AG09309 (cell line): Measurements from ENCODE around the gene MYBPH.

Experiments
- DNase-seq: peaks from one replicate; pipeline ENCODE4 v3.0.0-alpha.2; 2010; ENCODE audit warnings: low read depth
- H3K4me3 ChIP-seq: 2 replicates; pipeline ENCODE4 v1.5.1; 2011; ENCODE audit warnings: mild to moderate bottlenecking, low read depth, low read length, moderate library complexity; ENCODE audit not compliant: control insufficient read depth
- CTCF ChIP-seq: IDR thresholded peaks from 2 replicates; pipeline ENCODE4 v1.5.1; 2011; ENCODE audit warnings: mild to moderate bottlenecking, low read depth, low read length, inconsistent platforms; ENCODE audit not compliant: insufficient read depth, control insufficient read depth; ENCODE audit errors: missing control alignments

Gene MYBPH

GRCh38 chr1:203170625-203171330, 4.8 kb downstream of the MYBPH start:
- H3K4me3 ChIP-seq, result no peak overlapping the region
- no peak for TF ChIP-seq CTCF
- DNase-seq, result no peak

GRCh38 chr1:203169770-203170520, 5.7 kb downstream of the MYBPH start:
- DNase-seq, result no peak
- no peak for TF ChIP-seq CTCF
- no peak overlapping the region for H3K4me3 ChIP-seq

- DNase-seq, result no peak
- no peak for TF ChIP-seq CTCF
- no peak overlapping the region for H3K4me3 ChIP-seq
Observed at GRCh38 chr1:203168991-203169390, 6.6 kb downstream of the MYBPH start.

GRCh38 chr1:203168256-203168786, 7.3 kb downstream of the MYBPH start:
- TF ChIP-seq CTCF, result no peak
- no peak for DNase-seq

GRCh38 chr1:203167913-203168200, 7.8 kb downstream of the MYBPH start:
- no peak for DNase-seq
- no peak overlapping the region for H3K4me3 ChIP-seq
- no peak for TF ChIP-seq CTCF

More at GRCh38 chr1:203168256-203168786, 7.3 kb downstream of the MYBPH start:
- no peak overlapping the region for H3K4me3 ChIP-seq

- no peak for DNase-seq
- no peak overlapping the region for H3K4me3 ChIP-seq
- no peak for TF ChIP-seq CTCF
Observed at GRCh38 chr1:203167026-203167912, 8.4 kb downstream of the MYBPH start.
